K562 (cell line): ENCODE results near the gene EDEM2. TPM values are rescaled to one million over a fixed set of nuclear protein-coding genes. Genes with fewer than 3 reads are reported as not detected.

Experiments used
- ATAC-seq: fragments of 200-7000 bp; cut with Tn5 transposase; 3 replicates; pipeline ENCODE4 v1.9.1; 2020; ENCODE audit warnings: moderate library complexity
- BruUV-seq: library from RNA; stranded (reverse); fragments of 400-500 nt; replicated peaks from 2 replicates; lab custom pipeline; 2021; lab: Mats Ljungman, UMichigan
- CTCF ChIA-PET: fragments of 300-600 bp; formaldehyde crosslinking; extraction: SDS; loops from one replicate; lab custom pipeline; 2021; ENCODE audit warnings: low intra/inter-chr PET ratio; lab: Yijun Ruan, JAX
- POLR2A ChIA-PET: fragments of 300-600, 350-650 bp; sonication (Branson Sonifier 250); formaldehyde crosslinking; extraction: SDS; loops from one replicate; lab custom pipeline; 2021; ENCODE audit warnings: antibody characterized with exemption, inconsistent platforms; lab: Yijun Ruan, JAX
- DNase-seq, 4 experiments: peaks; one replicate each; pipeline versions ENCODE4 v3.0.0 to v3.0.0-alpha.2; 2011 to 2018; ENCODE audit warnings: low spot score in 3 of 4, mixed read lengths in 3 of 4; ENCODE audit errors: extremely low read depth in 1 of 4
- FAIRE-seq: peaks from 2 replicates; lab custom pipeline; 2011; peaks lifted over from hg19 to GRCh38; lab: Jason Lieb, UNC
- H2AFZ ChIP-seq: 2 replicates; pipeline ENCODE4 v1.6.0; 2011; ENCODE audit warnings: low read depth, low read length, control low read depth, inconsistent platforms
- H3K27ac ChIP-seq: fragments of 200-600 bp; 3 replicates; pipeline ENCODE4 v1.8.0; 2011; ENCODE audit warnings: low read depth, mild to moderate bottlenecking, control low read depth, inconsistent platforms, low read length, moderate library complexity, mixed read lengths; ENCODE audit errors: extremely low read depth
- H3K27me3 ChIP-seq, 2 experiments: fragments of 300-600 bp in 1 of 2; 2 replicates in 1 of 2; 3 replicates in 1 of 2; pipeline versions ENCODE4 v1.6.0 to v1.8.0; 2011; ENCODE audit warnings: inconsistent platforms in 2 of 2, low read length in 2 of 2, mild to moderate bottlenecking in 1 of 2, mixed read lengths in 1 of 2, moderate library complexity in 1 of 2; ENCODE audit not compliant: control insufficient read depth in 2 of 2, insufficient read depth in 2 of 2
- H3K36me3 ChIP-seq: fragments of 300-600 bp; 3 replicates; pipeline ENCODE4 v1.8.0; 2011; ENCODE audit warnings: mild to moderate bottlenecking, low read length, inconsistent platforms; ENCODE audit not compliant: control insufficient read depth, insufficient read depth
- H3K4me1 ChIP-seq, 2 experiments: fragments of 200-600 bp in 1 of 2; replicated peaks in 1 of 2; 2 replicates in 1 of 2; 3 replicates in 1 of 2; pipeline versions ENCODE4 v1.5.1 to v1.8.0; 2011; ENCODE audit warnings: inconsistent platforms in 2 of 2, low read length in 2 of 2, mild to moderate bottlenecking in 1 of 2, mixed read lengths in 1 of 2, moderate library complexity in 1 of 2; ENCODE audit not compliant: control insufficient read depth in 2 of 2, insufficient read depth in 2 of 2
- H3K4me2 ChIP-seq: 2 replicates; pipeline ENCODE4 v1.6.1; 2011; ENCODE audit warnings: low read length, control low read depth, inconsistent platforms, mixed read lengths; ENCODE audit not compliant: insufficient read depth
- H3K4me3 ChIP-seq: fragments of 200-600 bp; sonication (generic), shearing (Covaris generic); 2 replicates; pipeline ENCODE4 v1.5.1; 2016; ENCODE audit warnings: control low read depth, inconsistent platforms
- H3K79me2 ChIP-seq: fragments of 200-600 bp; 3 replicates; pipeline ENCODE4 v1.8.0; 2011; ENCODE audit warnings: low read length, inconsistent platforms; ENCODE audit not compliant: control insufficient read depth, insufficient read depth
- H3K9ac ChIP-seq, 2 experiments: 2 replicates each; pipeline versions ENCODE4 v1.6.0 to v1.6.1; 2011; ENCODE audit warnings: low read depth in 2 of 2, low read length in 2 of 2, control low read depth in 1 of 2, inconsistent platforms in 1 of 2, mild to moderate bottlenecking in 1 of 2, mixed read lengths in 1 of 2; ENCODE audit not compliant: insufficient read depth in 1 of 2
- H3K9me1 ChIP-seq: one replicate; pipeline ENCODE4 v1.6.0; 2011; ENCODE audit warnings: inconsistent platforms, mild to moderate bottlenecking, low read length, moderate library complexity; ENCODE audit not compliant: control insufficient read depth, insufficient read depth
- H3K9me3 ChIP-seq: replicated peaks from 2 replicates; pipeline ENCODE4 v1.5.1; 2011; ENCODE audit warnings: low read depth, low read length, inconsistent platforms; ENCODE audit not compliant: control insufficient read depth, insufficient read depth
- H4K20me1 ChIP-seq: replicated peaks from 2 replicates; pipeline ENCODE4 v1.6.1; 2011; ENCODE audit warnings: low read length, inconsistent platforms, mixed read lengths; ENCODE audit not compliant: control insufficient read depth, insufficient read depth
- BACH1 ChIP-seq: fragments of 200-800 bp; sonication (Bioruptor generic); IDR thresholded peaks from 2 replicates; pipeline ENCODE4 v1.6.1; 2016; ENCODE audit warnings: missing genetic modification characterization, missing compliant biosample characterization
- C11orf30 ChIP-seq: fragments of 450-650 bp; IDR thresholded peaks from 2 replicates; pipeline ENCODE4 v1.6.1; 2016; ENCODE audit warnings: low read depth, mild to moderate bottlenecking
- HDAC1 ChIP-seq, 2 experiments: fragments of 450-650 bp; IDR thresholded peaks; 2 replicates each; pipeline ENCODE4 v1.6.1; 2016 to 2017; ENCODE audit warnings: inconsistent platforms in 1 of 2, mild to moderate bottlenecking in 1 of 2, moderate library complexity in 1 of 2
- LCOR ChIP-seq: sonication (generic); formaldehyde crosslinking; IDR thresholded peaks from 2 replicates; pipeline ENCODE4 v1.8.0; 2022; ENCODE audit warnings: mild to moderate bottlenecking, missing genetic modification reagents
- MCM3 ChIP-seq: fragments of 450-650 bp; IDR thresholded peaks from 2 replicates; pipeline ENCODE4 v1.6.1; 2016
- MEF2D ChIP-seq: conservative IDR thresholded peaks from 2 replicates; pipeline ENCODE4 v1.6.1; 2016; ENCODE audit warnings: low read depth, missing genetic modification characterization, missing compliant biosample characterization
- MLX ChIP-seq, 2 experiments: fragments of 450-650 bp in 1 of 2; sonication (generic) in 1 of 2; formaldehyde crosslinking; conservative IDR thresholded peaks; 2 replicates each; pipeline versions ENCODE4 v1.4.0 to v1.8.1; 2020 to 2022; ENCODE audit warnings: mild to moderate bottlenecking in 1 of 2, missing genetic modification reagents in 1 of 2
- PBX2 ChIP-seq, 2 experiments: IDR thresholded peaks in 1 of 2; conservative IDR thresholded peaks in 1 of 2; 2 replicates each; pipeline ENCODE4 v1.6.1; 2016; ENCODE audit warnings: low read depth in 2 of 2, mild to moderate bottlenecking in 1 of 2, missing compliant biosample characterization in 1 of 2, missing genetic modification characterization in 1 of 2, moderate library complexity in 1 of 2
- POLR2A ChIP-seq: fragments of 450-650 bp; conservative IDR thresholded peaks from 2 replicates; pipeline ENCODE4 v1.6.1; 2016
- PURB ChIP-seq: sonication (generic); formaldehyde crosslinking; IDR thresholded peaks from 2 replicates; pipeline ENCODE4 v1.9.0; 2021; ENCODE audit warnings: low read depth, mild to moderate bottlenecking, missing genetic modification reagents
- SMARCB1 ChIP-seq: IDR thresholded peaks from 2 replicates; pipeline ENCODE4 v1.6.1; 2011; ENCODE audit warnings: improper control_type of control experiment, low read depth; ENCODE audit not compliant: insufficient read length
- SNIP1 ChIP-seq: fragments of 450-650 bp; IDR thresholded peaks from 2 replicates; pipeline ENCODE4 v1.7.1; 2017; ENCODE audit warnings: low read depth, mild to moderate bottlenecking
- U2AF1 ChIP-seq: fragments of 200-400 bp; formaldehyde crosslinking; optimal IDR thresholded peaks from 2 replicates; pipeline ENCODE3; 2017; ENCODE audit warnings: mild to moderate bottlenecking, low read depth, low read length, moderate library complexity
- ZNF239 ChIP-seq: fragments of 250-450 bp; sonication (Bioruptor Pico); IDR thresholded peaks from 2 replicates; pipeline ENCODE4 v1.4.0; 2020; ENCODE audit warnings: mild to moderate bottlenecking
- ZNF444 ChIP-seq: fragments of 250-450 bp; sonication (Bioruptor Pico); IDR thresholded peaks from 2 replicates; pipeline ENCODE4 v1.4.0; 2020; ENCODE audit warnings: mild to moderate bottlenecking, moderate library complexity
- ZNF717 ChIP-seq: fragments of 250-450 bp; sonication (Bioruptor Pico); IDR thresholded peaks from 2 replicates; pipeline ENCODE4 v1.5.0; 2021
- WGBS: fragments of 100-300 bp; shearing (Covaris generic); methylation state at CpG from one replicate; pipeline ENCODE4 v1.1.6; 2016; ENCODE audit warnings: low coverage, mixed read lengths; ENCODE audit not compliant: insufficient coverage; ENCODE audit errors: missing lambda C conversion rate; 5-methylcytosine and 5-hydroxymethylcytosine counted together
- in situ Hi-C: fragments of 300-500 bp; cut with MboI; formaldehyde crosslinking; loops from 4 replicates; pipeline ENCODE4 v1.15.0; 2018; ENCODE audit warnings: inconsistent platforms, mixed read lengths
- intact Hi-C: fragments of 100-400 bp; cut with micrococcal nuclease; formaldehyde crosslinking; loops from 2 replicates; pipeline ENCODE4 v1.14.2; 2022
- polyA plus RNA-seq, 8 experiments: library from polyadenylated mRNA; depleted of rRNA in 4 of 8; stranded (reverse) in 5 of 8; unstranded in 3 of 8; fragments of >200 nt; fragmentation: Nextera tagmentation in 2 of 8; fragmentation: Illumina TruSeq in 1 of 8; extraction: Ambion mirVana in 2 of 8; extraction: Trizol in 1 of 8; gene quantifications; 2 replicates each; pipeline versions ENCODE4 v1.2.1 to v1.2.3, GENCODE V29; 2011 to 2014; ENCODE audit warnings: inconsistent platforms in 1 of 8, missing spikeins in 1 of 8
- total RNA-seq, 7 experiments: library from RNA; depleted of rRNA in 6 of 7; stranded (reverse); fragments of >200 nt in 6 of 7; fragmentation: Illumina TruSeq in 2 of 7; extraction: Trizol in 2 of 7; gene quantifications; 2 replicates each; pipeline versions ENCODE4 v1.2.1 to v1.2.3, GENCODE V29; 2011 to 2021; ENCODE audit warnings: low replicate concordance in 1 of 7
- TF ChIP-seq, protein P1 (sequence below): sonication (generic); formaldehyde crosslinking; IDR thresholded peaks from 2 replicates; pipeline ENCODE4 v1.8.1; 2023; ENCODE audit warnings: mild to moderate bottlenecking, missing genetic modification reagents
- TF ChIP-seq, protein P2 (sequence below): sonication (generic); formaldehyde crosslinking; IDR thresholded peaks from 2 replicates; pipeline ENCODE4 v1.5.0; 2020; ENCODE audit warnings: missing genetic modification reagents

The EDEM2 gene
- total and polyA plus RNA-seq, 9 of the 15 experiments (the other 6 are each of a cell fraction or from before 2014, with no cell fraction given) = 6.9 to 11.0 (median 9.7) TPM

DNA sequence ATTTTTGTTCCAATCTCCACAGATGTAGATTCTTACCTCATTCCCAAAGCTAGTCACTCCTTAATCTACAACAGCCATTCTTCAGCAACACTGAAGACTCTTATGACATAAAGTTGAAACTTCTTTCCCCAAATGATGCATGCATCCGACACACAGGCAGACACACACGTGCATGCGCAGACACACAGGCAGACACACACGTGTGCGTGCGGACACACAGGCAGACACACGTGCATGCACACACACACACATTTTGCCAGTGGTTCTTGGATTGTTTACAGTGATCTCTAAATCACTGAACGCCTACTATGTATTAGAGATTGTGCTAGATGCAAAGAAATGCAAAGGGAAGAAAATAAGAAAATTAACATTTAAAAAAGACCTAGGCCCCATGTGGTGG lies 45.5 kb downstream of the EDEM2 start:
- FAIRE-seq = no peak
- no peaks in the 10 kb centered on the region for H3K9me1 ChIP-seq
- no TSS peak for BruUV-seq
- H3K27me3 ChIP-seq = no peaks in the 10 kb centered on the region
- no peak overlapping the region for H3K4me3 ChIP-seq
- TF ChIP-seq MEF2D (tag) (no peak), ZNF444 (CRISPR knock-in tag) (no peak), MCM3 (no peak), SNIP1 (no peak), ZNF239 (CRISPR knock-in tag) (no peak), C11orf30 (no peak), POLR2A (no peak), BACH1 (tag) (no peak), PURB (CRISPR knock-in tag) (no peak), HDAC1 (IDR thresholded peaks at IDR 0.05) (no peak), LCOR (CRISPR knock-in tag) (no peak), U2AF1 (no peak), PBX2 (CRISPR knock-in tag; IDR thresholded peaks at IDR 0.05; ENCODE audit: low read depth) (no peak), PBX2 (tag; conservative IDR thresholded peaks at IDR 0.05; ENCODE audit: low read depth) (no peak), SMARCB1 (no peak), MLX (CRISPR knock-in tag; conservative IDR thresholded peaks at IDR 0.05) (no peak), ZNF717 (CRISPR knock-in tag) (no peak)
- TF ChIP-seq, protein P1, sequence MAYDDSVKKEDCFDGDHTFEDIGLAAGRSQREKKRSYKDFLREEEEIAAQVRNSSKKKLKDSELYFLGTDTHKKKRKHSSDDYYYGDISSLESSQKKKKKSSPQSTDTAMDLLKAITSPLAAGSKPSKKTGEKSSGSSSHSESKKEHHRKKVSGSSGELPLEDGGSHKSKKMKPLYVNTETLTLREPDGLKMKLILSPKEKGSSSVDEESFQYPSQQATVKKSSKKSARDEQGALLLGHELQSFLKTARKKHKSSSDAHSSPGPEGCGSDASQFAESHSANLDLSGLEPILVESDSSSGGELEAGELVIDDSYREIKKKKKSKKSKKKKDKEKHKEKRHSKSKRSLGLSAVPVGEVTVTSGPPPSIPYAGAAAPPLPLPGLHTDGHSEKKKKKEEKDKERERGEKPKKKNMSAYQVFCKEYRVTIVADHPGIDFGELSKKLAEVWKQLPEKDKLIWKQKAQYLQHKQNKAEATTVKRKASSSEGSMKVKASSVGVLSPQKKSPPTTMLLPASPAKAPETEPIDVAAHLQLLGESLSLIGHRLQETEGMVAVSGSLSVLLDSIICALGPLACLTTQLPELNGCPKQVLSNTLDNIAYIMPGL (CRISPR knock-in tag) = no peak
- TF ChIP-seq, protein P2, sequence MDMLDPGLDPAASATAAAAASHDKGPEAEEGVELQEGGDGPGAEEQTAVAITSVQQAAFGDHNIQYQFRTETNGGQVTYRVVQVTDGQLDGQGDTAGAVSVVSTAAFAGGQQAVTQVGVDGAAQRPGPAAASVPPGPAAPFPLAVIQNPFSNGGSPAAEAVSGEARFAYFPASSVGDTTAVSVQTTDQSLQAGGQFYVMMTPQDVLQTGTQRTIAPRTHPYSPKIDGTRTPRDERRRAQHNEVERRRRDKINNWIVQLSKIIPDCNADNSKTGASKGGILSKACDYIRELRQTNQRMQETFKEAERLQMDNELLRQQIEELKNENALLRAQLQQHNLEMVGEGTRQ (CRISPR knock-in tag) = no peak
- H3K9me3 ChIP-seq = no peaks in the 10 kb centered on the region; the same call in 1 of the 2 replicates
- H2AFZ ChIP-seq = no peak overlapping the region
- no peak for DNase-seq
- H3K4me1 ChIP-seq = no peaks in the 10 kb centered on the region
- WGBS = 62% methylated on average over 8 of the region's 8 CpGs
- H3K4me2 ChIP-seq = no peak overlapping the region
- H3K36me3 ChIP-seq = no peaks in the 10 kb centered on the region
- no peaks in the 10 kb centered on the region for H4K20me1 ChIP-seq
- in situ Hi-C loops (no loop called here), intact Hi-C loops (no loop called here)
- ChIA-PET CTCF (interaction anchor here (0.7 kb wide), 1 partner anchor 10 kb away, joined by 3 read pairs; no protein-coding TSS in a partner anchor), POLR2A (no interaction called here)
- no peak overlapping the region for H3K27ac ChIP-seq
- no peak for ATAC-seq
- H3K79me2 ChIP-seq = no peaks in the 10 kb centered on the region
- 0 out of 4 replicates have a peak overlapping the region, but pooled peaks of 1 of the 2 experiments have one; percentile 55 for H3K9ac ChIP-seq
